ENCODE measurements around the gene ZNF622.
"Not testable (repeated sequence)": the region's sequence is repeated elsewhere in the genome, so short reads cannot be mapped to it uniquely, and the experiment has no call there.

Gene ZNF622

DNA sequence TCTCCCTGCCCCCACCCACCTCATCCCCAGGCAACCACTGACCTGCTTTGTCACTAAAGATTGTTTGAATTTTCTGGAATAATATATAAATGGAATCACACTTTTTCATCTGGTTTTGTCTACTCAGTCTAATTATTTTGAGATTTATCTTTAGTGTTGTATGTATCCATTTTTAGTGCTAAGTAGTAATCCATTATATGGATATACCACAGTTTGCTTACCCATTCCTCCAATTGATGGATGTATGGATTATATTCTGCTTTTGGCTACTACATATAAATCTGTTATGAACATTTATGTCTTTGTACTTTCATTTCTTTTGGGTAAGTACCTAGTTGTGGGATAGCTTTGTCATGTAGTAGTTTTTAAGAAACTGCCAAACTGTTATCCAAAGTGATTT lies 14.5 kb upstream of the ZNF622 start:
- DNase-seq = no peak

DNA sequence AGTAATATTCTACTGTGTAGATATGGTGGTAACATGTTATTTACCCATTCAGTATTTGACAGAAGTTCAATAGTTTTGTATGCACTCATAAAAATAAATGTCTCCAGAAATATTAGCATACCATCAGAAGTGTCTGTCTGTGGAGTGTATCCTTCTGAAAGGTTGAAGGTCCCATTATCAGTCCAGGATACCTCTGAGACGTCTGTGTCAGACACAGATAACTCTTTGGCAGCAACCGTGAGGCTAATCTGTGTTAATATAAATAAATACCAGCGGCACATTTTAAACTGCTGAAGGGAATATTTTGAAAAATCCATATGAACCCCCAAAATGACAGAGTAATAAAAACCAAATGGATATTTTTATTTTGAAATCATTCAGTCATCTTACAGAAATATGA lies 11.9 kb upstream of the ZNF622 start:
- no peak for DNase-seq

DNA sequence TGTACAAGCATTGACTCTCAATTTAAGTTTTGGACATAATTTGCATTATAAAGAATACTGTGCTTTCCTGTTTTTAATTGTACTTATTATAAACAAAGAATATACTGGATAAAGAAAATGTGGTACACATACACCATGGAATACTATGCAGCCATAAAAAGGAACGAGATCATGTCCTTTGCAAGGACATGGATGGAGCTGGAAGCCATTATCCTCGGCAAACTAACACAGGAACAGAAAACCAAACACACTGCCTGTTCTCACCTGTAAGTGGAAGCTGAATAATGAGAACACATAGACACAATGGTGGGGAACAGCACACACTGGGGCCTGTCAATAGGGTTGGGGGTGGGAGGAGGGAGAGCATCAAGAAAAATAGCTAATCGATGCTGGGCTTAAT lies 10.8 kb upstream of the ZNF622 start:
- DNase-seq = not testable (repeated sequence)

DNA sequence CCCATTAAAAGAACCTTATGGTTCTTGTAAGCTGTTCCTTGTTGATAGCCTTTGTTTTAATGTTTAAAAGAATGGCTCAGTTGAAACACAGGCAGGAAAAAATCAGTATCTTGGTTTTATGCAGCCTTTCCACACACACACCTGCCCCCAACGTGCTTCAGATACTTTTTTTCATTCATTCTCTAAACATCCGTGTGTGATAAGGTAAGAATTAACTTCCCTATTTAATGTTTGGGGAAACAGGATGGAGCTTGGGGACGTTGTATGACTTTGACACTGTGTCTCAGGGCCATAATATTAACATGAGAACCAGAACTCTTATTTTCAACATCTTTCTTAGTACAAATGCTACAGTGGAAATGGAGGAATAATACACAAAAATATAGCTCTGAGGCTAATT lies 5.8 kb upstream of the ZNF622 start:
- DNase-seq = no peak

DNA sequence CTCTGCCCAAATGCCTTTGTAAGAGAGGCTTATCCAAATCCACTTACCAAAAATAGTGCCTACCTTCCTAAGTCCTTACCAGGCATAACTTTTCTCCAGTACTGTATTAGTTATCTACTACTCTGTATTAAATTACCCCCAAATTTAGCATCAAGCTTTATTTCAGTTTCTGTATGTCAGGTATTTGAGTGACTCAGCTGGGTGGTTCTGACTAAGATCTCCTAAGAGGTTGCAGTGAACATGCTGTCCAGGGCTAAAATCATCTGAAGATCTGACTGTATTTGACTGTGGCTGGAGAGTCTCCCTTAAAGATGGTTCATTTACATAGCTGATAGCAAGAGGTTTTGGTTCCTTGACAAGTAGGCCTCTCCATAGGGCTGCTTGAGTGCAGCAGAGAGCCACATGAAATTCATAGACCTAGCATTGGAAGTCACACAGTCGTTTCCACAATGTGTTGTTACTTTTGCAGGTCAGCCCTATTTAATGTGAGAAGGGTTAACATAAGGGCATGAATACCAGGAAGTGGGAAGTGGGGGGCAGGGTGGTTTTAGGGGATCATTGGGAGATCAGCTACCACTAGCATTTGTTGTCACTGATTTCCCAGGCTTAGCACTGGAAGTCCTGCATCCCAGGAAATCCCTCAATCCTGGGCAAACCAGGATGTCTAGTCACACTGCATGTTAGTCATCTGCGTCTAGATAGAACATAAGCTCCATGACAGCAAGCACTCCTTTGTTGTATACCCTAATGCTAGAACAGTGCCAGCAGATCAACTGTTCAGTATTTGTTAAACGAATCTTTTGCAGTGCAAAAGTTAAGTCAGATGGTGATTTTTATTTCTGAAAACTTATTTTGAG lies 2.0 kb upstream of the ZNF622 start:
- no peak for DNase-seq

DNA sequence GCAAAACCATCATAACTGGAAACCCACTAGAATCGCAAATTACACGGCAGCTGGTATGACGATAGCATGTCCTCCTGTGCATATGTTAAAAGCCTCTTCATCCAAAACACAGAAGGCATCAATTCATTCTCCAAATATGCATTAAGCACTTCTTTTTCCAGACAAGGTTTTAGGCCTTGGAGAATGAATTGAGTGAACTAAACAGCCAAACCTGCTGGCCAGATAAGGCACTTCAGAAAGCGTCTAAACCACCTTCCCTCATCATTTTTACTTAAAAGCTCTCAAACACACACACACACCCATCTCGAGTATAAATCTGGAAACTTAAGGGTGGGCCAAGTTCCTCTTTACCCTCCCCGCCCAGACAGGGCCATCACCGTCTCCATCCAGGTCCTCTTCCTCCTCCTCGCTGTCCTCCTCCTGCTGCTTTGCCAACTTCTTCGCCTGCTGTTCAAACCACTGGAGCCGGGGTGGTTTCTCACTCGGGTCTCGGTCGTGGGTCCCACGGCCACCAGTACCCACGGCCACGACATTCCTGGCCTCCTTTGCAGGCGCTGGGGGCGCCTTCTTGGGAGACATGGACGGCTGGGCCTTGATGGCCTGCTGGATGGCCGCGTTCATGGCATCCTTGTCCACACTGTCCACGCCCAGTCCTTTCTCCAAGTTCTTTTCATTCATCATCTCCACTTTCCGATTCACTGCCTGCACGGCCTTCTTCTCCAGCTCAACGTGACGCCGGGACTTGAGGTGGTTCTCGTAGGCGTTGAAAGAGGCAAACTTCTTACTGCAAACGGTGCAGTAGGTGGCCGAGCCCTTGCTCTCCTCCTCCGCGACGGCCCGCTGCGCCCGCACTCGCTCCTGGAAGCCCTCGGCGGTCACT lies 696 bp downstream of the ZNF622 start:
- DNase-seq = no peak

DNA sequence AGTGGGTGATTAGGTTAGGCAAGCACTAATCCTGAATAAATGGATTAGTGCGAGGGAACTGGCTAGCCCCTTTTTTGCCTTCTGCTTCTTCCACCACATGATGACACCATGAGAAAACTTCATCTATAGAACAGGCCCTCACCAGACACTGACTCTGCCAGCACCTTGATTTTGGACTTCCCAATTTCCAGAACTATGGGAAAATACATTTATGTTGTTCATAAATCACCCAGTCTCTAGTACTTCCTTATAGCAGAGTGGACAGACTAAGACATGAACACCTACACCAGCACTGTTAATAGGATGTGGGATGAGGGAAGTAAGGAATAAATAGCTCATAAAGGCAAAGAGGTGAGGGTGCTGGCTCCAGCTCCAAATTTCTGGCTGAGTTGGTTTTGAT lies 1.4 kb downstream of the ZNF622 start:
- peak; percentile 45 for DNase-seq

DNA sequence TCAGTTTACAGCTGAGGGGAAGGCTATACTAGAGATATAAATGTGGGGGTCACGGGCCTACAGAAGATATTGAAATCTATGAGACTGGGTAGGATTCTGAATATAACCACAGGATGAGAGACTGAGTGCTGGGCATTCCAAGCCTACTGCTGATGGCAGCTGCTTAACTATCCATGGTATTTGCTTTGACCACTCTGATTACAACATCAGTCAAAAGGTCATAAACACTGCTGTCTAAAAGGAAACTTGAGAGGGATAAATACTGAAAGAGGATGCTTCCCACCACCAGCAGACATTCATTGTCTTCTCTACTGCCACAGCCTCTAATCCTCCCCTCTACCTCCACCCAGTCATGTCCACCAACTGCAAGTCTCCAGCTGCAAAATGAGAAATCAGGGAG lies 3.8 kb downstream of the ZNF622 start:
- no peak for DNase-seq

DNA sequence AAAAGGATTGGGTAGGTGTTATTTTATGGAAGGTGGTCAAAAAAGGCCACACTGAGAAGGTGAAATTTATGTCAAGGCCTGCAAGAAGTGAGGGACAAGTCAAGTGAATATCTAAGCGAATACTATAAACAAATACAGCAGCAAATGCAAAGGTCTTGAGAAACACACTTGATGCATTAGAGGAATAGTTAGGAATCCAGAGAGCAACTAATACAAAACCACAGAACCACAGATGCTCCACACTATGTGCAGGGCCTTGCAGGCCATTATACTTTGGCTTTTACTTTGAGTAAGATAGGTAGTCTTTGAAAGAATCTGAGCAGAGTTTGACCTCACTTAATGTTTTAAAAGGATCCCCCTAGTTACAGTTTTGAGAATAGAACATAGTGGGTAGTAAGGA lies 4.6 kb downstream of the ZNF622 start:
- no peak for DNase-seq

DNA sequence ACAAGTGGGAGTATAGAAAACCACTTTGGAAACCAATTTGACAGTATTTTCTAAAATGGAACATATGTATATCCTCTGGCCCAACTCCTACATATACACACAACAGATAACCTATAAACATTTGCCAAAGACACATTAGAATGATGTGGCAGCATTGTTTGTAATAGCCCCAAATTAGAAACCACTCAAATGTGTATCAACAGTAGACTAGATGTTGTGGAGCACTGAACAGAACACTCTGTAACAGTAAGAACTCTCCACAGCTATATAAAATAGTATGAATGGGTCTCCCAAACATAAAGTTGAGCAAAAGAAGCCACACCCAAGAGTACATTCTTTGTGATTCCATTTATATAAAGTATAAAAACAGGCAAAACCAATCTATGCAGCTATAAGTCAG lies 6.1 kb downstream of the ZNF622 start:
- no peak for DNase-seq

DNA sequence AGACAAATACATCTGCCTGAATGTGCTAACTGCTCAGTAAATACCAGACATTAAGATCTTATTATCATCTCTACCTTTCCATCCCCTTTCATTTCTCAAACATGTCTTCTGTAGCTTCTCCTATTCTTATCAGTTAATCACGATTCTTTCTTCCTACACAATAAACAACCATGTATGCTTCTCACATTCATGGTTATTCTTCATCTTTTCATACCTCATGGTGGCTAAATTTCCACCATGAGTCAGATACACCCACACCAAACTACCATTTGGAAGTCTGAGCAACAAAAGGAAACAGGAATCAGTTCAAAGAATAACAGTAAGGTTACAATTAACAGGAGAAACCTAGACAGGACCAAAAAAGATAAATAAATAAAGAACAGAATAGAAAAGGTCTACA lies 7.7 kb downstream of the ZNF622 start:
- no peak for DNase-seq

DNA sequence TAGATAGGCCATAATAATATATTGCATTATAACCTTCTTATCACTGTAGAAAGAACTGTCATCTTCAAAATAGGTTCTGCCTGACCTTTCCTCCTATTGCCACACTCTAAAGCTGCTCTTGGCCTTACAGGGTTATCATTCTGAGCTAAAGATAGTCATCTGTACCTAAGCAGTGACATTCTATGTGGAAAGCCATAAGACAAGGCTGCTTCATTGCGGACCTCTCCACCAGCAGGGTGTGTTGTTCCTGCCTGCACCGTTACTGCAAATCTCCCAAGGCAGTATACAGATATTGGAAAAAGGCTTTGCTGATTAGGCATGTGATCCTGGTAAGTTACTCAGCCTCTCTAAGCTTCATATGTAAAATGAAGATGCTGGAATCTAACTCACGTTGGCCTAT lies 8.1 kb downstream of the ZNF622 start:
- no peak for DNase-seq

DNA sequence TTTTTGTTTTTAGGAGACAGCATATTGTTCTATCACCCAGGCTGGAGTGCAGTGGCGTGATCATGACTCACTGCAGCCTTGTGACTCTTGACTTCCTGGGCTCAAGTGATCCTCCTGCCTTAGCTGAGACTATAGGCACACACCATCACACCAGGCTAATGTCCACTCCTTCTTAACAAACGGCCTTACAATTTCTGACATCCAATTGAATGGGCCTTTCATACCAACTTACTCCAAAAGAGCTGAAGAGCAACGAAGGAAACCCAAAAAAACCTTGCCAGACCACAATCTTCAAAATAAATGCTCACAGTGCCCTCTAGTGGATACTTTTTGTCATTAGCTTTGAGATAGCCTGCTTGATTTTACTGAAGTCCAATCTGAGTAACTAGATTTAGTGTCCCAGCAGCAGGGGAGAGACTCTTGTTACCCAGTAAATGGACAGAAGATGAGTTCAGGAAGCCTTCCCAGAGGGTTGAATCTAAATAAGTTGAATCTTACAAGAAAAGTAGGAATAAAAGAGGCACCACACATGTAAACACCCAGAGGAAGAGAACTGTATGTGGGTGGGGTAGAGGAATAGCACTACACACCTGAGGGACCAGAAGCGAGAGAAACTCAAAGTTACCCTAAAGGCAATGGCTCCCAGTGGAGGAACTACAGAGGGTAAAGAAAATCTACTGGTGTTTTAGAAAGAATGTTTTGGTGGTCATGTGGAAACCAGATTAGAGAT lies 9.3 kb downstream of the ZNF622 start:
- peak; percentile 62 for DNase-seq

DNA sequence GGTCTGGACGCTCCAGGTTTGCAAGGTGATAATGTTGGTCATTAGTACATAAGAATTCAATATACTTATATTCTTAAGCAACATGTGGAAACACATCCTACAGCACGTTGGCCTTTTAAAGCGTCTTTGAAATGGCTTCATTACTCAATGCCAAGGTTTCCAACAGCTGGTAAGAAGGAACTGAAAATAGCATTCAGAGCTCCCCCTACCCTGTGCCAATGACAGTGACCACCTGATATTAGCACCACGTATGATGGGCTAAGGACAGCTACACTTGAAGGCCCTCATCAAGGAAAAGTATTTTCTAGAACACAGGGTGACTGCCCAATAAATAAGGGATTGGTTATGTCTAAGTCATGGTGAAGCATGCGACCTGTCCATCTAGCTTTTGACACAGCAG lies 9.9 kb downstream of the ZNF622 start:
- DNase-seq = no peak

DNA sequence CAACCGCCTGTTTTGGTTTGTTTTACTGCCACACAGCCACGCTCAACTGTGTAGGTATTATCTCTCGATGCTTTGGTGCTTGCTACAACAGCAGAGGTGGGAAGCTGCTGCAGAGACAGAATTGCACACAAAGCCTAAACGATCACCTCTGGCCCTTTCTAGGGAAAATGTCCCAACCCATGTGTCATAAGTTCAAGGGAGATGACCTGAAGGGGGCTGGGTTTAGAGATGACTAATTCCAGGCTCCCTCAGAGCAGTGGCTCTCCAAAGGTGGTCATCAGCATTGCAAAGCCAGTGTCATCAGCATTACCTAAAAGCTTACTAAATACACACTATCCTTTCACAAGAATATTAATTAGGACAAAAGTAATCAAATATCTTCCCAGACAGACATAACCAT lies 10.9 kb downstream of the ZNF622 start:
- DNase-seq = no peak

DNA sequence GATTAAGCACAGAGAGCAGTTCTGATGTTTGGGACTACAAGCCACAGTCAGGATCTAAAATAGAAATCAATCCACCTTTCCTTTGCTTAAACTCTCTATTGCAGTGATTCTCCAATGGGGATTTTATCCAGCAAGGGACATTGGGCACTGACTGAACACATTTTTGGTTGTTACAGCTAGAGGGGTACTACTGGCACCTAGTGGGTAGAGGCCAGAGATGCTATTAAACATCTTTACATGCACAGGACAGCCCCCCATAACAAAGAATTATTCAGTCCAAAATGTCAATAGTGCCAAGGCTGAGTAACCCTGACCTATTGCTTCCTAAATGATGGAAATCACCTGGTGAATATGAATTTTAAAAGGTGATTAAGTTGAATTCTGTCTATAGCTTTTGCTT lies 12.0 kb downstream of the ZNF622 start:
- no peak for DNase-seq

DNA sequence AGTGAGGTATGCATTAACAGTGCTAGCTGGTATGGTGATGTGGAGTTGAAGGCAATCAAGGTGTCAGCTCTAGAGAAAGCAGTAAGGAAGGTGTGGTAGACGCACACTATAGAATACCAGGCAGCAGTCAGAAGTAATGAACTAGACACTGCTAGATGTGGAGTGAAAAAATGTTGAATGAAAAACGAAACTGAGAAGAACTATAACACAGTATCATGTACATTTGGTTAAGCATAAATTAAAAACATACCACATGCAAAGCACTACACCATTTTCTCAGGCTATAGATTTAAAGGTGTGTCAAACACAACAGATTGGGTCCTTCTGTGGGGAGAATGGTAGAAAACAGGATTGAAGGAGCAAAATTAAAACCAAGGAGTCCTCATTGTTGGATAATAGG lies 15.4 kb downstream of the ZNF622 start:
- DNase-seq = no peak

DNA sequence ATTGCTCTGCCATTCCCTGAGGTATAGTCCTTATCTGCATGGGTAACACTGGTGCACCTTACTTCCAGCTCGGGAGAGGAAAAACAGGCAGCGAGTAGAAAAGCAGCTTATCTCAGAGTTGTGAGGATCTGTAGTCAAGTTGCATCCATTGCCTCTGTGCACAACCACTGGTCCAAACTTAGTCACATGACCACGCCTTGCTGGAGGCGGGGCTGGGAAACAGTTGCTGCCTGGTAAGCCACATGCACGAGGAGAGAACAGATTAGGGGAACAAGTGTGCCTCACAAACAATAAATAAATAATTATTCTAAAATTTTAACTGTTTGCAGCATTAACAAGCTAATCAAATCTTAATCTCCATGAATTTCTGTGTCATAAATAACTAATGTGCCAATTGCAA lies 18.6 kb downstream of the ZNF622 start:
- no peak for DNase-seq

DNA sequence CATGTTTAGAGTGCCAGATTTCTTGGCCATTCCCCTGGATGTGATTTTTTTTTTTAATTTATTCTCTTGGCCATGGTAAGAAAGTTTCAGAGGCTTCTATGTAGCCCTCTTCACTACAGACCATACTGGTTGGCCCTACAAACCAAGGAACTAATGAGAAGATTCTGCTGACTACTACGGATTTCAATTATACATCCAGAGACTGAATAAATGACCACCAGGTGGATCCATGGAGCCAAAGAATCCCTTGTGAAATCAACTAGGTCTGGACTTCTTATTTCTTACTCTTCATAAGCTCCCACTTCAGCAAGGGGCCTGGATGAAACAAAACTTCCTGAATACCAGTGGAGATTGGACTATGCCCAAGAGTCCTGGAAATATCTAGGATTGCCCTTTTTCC lies 27.6 kb downstream of the ZNF622 start:
- no peak for DNase-seq

DNA sequence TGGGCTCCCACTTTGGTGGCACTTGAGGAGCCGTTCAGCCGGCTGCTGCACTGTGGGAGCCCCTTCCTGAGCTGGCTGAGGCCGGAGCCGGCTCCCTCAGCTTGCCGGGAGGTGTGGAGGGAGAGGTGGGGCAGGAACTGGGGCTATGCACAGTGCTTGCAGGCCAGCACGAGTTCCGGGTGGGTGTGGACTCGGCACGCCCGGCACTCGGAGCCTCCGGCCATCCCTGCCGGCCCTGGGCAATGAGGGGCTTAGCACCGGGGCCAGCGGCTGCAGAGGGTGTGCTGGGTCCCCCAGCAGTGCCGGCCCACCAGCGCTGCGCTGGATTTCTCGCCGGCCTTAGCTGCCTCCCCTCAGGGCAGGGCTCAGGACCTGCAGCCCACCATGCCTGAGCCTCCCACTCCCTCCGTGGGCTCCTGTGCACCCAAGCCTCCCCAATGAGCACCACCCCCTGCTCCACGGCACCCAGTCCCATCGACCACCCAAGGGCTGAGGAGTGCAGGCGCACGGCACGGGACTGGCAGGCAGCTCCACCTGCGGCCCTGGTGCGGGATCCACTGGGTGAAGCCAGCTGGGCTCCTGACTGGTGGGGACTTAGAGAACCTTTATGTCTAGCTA lies 29.4 kb downstream of the ZNF622 start:
- not testable (repeated sequence) for DNase-seq

DNA sequence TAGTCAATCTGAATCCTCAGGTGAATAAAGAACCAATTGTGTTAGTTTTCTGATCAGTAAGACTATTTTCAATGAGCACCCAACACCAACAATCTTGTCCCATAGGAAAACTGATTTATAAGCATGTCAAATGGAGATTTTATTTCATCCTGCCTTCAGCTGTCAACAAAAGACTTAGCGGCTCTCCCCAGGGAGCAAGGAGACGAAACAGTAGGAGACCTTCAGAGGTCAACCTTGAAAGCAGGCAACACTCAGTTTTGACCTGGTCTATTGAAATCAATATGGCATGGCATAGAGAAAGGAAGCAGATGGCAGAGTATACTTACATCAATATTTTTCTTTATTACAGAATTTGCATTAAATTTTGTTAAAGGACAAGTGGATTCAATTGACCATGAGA lies 34.1 kb downstream of the ZNF622 start:
- no peak for DNase-seq

DNA sequence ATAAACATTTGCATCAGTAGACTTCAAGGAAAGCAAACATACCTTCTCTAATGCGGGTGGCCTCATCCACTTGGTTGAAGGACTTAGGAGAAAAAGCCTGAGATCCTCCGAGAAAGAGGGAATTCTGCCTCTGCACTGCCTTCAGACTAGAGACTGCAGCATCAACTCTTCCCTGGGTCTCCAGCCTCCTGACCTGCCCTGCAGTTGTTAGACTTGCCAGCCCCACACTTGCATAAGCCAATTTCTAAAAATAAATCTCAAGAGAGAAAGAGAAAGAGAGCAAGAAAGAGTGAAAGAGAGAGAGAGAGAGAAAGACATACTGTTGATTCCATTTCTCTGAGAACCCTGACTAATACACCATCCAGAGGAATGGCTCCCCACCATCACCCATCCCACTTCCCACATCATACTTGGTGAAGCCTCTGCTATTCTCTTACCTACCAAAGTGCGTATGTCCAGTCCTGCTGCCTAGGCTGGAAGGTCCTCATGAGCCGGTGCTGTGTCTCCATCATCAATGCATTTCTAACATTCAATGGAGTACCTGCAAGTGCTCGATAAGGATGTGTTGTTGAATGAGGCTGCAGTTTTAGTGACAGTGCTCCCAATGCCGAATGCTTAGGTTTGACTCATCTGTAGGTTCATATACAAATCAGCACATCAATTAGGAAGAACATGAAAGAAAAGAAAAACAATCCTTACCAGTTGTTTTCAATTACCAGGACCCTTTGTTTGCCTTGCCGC lies 35.1 kb downstream of the ZNF622 start:
- no peak for DNase-seq

Measured in NCI-H524 treated with DMSO at 0.1 percent for 48 hours (cell line).